Measurements from ENCODE around the gene HOXD1.

HOXD1 gene

DNA sequence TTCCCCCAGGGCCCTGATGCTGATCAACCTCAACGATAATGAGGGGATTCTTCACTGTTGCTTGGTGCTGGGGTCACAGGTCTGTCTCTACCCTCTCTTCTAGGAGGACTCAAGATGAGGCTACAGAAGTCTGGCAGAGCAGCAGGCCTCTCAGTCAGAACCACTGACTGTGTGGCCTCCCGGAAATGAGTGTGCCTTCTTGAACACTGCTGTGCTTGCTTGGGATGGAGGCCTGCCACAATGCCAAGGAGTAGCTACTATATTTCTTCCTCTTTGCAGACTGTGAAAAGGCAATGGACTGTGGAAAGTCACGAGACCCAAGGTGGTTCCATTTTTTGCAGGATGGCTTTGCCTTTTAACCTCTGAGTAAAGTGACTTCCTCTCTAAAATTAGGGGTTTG, 5.8 kb upstream of the HOXD1 start:
- no peak for DNase-seq (ENCODE audit: low spot score)

DNA sequence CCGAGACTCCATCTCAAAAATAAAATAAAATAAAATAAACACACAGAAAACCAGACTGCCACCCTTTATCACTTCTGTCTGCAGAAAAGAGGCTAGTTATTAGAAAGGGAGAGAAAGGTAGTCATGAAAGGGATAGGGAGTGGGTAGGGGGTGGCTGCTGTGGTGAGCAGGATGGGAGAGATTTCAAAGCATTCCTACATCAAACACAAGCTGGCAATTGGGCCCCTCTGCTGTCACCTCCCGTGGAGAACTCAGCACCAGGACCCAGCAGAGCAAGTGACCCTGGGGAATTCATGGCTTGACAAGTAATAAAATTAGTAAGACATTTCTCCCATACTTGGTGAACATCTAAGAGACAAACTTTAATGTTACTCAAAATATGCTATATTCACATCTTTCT, 3.7 kb upstream of the HOXD1 start:
- DNase-seq (ENCODE audit: low spot score) = no peak

DNA sequence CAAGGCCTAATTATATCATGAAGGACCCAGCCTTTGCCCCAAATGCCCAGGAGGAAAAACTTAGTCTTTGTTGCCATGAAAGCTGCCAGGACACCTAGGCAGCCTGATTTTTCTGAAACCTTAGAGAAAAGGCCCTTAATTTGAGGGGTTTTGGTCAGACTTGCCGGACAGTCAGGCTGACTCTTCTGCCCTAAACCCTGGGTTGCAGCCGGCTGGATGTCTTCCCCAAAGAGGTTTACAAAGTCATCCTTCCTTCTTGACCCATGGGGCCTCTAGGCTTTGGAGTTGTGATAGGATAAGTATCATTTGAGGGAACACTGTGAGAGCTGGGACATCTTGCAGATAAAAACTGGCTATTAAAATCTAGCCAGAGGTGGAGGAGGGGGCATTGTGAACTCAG, 2.4 kb upstream of the HOXD1 start:
- DNase-seq (ENCODE audit: low spot score) = no peak

DNA sequence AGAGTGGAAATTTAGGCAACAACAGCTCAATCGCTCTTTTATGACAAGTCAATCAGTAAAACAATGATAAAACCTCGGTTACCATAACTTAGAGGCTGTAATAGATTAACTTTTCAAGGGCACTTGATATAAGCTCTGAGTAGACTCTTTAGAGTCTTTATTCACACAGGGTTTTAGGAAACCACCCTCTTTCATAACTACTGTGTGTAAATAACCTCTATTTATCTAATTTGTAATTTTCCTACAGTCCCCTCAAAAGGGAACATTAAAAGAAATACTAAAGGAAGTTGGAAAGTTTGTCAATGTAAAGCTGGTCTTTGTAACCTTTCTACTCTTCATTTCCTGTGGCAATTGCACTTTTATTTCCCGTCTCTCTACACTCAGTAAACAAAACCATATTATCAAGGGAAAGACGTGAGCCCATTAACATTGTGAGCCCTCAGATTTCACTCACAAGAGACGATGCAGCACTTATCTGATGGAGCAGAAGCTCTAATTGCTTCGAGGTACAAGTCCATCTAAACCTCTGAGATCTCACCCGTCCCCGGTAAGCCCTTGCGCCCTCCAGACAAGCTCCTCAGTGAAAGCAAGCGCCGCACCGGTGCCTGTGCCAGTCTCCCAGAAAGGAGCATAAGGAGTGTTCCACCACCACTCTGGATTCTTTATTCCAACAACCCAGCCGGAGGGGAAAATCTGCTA, 1.1 kb upstream of the HOXD1 start:
- peak; percentile 48 for DNase-seq (ENCODE audit: low spot score)

DNA sequence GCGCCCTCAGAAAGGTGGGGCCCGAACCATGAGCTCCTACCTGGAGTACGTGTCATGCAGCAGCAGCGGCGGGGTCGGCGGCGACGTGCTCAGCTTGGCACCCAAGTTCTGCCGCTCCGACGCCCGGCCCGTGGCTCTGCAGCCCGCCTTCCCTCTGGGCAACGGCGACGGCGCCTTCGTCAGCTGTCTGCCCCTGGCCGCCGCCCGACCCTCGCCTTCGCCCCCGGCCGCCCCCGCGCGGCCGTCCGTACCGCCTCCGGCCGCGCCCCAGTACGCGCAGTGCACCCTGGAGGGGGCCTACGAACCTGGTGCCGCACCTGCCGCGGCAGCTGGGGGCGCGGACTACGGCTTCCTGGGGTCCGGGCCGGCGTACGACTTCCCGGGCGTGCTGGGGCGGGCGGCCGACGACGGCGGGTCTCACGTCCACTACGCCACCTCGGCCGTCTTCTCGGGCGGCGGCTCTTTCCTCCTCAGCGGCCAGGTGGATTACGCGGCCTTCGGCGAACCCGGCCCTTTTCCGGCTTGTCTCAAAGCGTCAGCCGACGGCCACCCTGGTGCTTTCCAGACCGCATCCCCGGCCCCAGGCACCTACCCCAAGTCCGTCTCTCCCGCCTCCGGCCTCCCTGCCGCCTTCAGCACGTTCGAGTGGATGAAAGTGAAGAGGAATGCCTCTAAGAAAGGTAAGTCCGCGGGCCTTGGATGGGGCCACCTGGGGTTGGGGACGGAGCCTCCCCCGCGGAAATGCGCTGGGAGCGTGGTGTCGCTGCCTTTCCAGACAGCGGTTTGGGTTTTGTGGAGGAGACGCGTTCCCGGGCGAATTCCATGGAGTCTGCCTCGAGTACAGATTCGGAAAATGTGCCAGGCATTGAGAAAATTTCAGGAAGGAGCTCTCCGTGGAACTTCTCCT, 559 bp downstream of the HOXD1 start:
- DNase-seq (ENCODE audit: low spot score) = peak; percentile 37

DNA sequence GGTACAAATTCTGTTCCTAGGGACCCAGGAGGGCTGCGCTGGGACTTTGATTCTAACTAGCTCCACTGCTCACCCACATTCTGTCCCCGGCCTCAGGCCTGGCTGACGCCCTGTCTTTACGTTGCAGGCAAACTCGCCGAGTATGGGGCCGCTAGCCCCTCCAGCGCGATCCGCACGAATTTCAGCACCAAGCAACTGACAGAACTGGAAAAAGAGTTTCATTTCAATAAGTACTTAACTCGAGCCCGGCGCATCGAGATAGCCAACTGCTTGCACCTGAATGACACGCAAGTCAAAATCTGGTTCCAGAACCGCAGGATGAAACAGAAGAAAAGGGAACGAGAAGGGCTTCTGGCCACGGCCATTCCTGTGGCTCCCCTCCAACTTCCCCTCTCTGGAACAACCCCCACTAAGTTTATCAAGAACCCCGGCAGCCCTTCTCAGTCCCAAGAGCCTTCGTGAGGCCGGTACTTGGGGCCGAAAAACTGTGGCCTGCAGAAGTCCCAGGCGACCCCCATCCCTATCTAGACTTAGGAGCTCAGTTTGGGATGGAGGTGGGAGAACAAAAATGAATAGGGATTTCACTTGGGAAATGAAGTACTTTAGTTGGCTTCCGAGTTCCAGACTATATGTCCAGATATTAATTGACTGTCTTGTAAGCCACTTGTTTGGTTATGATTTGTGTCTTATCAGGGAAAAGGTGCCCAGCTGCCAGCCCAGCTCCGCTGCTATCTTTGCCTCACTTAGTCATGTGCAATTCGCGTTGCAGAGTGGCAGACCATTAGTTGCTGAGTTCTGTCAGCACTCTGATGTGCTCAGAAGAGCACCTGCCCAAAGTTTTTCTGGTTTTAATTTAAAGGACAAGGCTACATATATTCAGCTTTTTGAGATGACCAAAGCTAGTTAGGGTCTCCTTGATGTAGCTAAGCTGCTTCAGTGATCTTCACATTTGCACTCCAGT, 1.5 kb downstream of the HOXD1 start:
- no peak for DNase-seq (ENCODE audit: low spot score)

DNA sequence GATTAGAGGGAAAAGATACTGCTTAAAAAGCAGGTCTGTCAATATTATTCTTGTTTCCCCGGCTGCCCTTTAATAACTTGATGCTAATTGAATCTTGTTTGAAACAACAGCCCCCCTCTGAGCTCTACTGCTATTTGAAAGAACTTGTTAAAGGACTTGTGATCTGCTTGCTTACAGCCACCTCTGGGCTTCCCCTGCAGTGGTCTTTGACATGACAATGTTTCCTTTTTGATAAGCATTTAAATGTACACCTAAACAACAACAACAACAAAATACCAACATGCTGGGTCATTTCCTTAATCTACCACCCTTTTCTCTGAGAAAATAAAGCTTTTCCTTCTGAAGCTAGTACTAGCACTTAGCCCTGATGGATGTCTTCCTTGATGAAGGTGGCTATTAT, 3.9 kb downstream of the HOXD1 start:
- DNase-seq (ENCODE audit: low spot score) = no peak

DNA sequence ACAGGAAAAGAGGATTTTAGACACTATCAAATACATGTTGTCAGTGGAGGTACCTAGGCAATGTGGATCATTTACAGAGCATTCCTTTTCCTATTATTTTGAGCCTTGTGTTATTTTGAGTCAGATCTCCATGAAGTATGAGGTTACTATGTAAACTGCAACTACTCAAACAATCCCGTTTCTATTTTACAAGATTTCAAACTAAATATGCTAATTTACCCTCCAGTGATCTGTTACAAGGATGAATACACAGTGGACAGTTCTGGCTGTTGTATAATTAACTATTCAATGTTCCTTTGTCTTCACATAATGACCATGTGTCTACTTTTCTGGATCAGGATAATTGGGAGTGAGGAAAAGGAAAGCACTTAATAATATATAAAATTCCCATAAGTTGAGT, 4.6 kb downstream of the HOXD1 start:
- no peak for DNase-seq (ENCODE audit: low spot score)

DNA sequence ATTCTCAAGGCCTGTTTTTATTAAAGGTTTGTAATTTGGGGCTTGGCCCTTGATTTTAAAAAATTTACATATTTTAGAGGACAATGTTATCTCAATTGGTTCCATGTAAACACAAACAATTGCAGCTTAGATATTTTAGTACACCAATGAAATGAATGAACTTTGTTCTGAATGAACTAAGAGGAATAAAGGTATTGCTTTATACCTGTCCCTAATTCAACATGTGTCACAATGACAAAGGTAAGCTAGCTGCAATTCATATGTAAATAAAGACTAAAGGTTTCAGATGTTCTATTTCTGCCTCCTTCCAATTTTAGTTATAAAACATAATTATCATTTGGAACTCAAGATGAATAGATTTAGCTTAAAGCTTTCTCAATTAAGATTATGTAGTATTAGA, 11.4 kb downstream of the HOXD1 start:
- no peak for DNase-seq (ENCODE audit: low spot score)

DNA sequence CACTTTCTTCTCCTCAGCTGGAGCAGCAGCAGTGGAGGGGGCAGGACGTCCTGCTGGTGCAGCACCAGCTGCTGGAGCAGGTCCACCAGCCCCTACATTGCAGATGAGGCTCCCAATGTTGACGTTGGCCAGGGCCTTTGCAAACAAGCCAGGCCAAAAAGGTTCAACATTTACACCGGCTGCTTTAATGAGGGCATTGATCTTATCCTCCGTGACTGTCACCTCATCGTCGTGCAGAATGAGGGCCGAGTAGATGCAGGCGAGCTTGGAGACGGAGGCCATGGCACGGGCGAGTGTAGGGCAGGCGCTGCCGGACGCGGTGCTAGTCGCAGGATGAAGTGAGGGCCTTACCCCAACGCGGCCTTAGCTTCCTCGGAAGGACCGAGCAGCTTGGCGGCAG, 12.5 kb downstream of the HOXD1 start:
- no peak for DNase-seq (ENCODE audit: low spot score)

DNA sequence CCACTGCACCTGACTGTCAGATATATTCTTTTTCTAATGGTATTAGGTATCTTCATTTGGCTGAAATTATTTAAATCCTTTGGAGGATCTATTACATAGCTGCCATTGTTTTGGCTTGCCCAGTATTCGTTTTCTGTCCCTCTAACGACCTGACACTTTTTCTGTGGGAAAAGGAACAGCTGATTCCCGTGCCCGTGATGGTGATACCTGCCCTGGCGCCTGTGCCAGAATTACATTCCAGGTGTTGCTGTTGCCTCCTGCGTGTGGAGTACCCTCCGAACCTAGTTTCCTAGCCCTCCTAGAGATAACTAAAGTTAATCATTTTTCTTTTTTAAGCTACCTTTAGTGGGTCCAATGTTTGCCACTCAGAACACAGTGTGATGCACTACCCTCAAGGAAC, 14.0 kb downstream of the HOXD1 start:
- no peak for DNase-seq (ENCODE audit: low spot score)

DNA sequence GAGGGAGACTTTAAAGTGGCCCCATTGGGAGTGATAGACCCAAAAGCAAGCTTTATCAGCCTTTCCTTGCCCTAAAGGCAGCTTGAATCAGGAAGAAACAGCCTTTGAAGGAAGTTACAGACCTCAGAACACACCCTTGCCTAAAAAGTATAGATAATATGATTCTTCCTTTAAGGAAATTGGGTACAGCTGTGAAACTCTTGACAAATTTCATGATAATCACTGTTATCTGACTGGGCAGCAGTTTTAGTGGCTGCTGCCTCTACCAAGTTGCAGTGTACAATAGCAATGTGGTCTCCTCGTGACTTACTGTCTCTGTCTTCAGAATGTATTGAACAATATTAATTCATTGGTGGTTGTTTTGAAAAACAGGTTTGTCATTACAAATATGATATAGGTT, 16.7 kb downstream of the HOXD1 start:
- no peak for DNase-seq (ENCODE audit: low spot score)

DNA sequence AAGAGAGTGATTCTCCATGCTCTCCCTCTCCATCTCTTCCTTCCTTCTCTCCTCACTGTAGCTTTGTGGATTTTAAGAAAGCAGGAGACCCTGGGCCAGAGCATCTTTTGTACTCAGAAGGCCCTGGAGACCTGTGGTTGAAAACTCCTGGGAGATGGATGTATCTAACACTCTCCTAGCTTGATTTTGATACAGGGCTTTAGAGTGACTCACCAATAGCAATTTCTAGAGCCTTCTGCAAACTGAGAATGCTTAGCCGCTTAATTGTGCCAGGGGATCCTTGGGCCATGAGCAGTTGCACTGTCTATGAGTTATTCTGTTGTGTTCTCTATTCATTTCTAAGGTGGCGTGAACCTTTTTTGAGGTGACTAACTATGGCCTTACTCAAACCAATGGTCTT, 17.7 kb downstream of the HOXD1 start:
- no peak for DNase-seq (ENCODE audit: low spot score)

DNA sequence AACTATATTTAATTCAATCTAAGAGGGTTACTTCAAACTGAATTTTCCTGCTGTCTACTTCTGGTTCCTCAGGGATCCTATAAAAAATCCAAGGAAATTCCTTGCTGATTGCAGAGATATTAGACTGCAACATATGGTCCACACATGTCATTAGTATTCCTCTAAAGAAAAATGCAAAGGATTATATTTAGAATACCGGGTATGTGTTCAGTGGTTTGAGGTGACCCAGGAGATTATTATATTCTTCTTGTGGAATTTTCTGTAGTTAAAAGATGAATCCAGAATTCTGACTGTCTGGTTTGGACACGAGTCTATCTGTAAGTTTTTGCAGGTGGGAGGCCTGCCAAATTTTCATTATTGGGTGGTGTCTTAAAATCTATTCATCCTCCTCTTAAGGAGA, 18.2 kb downstream of the HOXD1 start:
- DNase-seq (ENCODE audit: low spot score) = no peak

DNA sequence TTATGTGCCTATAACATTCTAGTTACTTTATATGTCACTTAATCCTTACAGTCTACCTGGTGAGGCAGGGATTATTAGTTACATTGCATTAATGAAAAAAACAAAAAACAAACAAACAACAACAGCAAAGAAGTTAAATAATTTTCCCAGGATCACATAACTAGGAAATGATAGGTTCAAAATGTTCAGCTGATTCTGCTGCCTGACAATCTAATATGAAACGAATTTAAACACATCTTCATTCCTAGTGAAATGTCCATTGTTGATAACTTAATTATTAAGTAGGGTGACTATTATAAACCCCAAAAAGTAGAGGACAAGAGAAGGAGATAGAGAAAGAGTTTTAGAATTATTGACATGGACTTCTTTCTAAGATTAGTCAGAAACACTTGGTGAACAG, 22.6 kb downstream of the HOXD1 start:
- DNase-seq (ENCODE audit: low spot score) = no peak

DNA sequence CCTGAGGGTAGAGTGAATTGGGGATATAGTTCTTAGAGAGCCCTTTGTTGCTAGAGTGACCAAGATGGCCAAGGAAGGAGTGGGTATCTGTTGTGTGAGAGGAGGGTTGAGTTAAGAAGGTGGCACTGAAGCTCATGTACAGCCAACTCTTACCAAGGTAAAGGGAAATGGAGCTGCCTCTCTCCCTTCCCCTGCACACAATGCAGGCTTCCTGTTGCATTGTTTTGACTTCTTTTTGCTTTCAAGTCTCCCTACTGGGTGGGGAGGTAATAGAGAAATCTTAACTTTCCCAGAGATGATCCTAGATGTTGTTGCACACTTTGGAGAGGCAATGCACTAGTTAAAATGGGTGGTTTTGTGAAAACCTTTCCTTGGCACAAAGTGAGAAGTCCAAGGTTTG, 23.8 kb downstream of the HOXD1 start:
- DNase-seq (ENCODE audit: low spot score) = no peak

DNA sequence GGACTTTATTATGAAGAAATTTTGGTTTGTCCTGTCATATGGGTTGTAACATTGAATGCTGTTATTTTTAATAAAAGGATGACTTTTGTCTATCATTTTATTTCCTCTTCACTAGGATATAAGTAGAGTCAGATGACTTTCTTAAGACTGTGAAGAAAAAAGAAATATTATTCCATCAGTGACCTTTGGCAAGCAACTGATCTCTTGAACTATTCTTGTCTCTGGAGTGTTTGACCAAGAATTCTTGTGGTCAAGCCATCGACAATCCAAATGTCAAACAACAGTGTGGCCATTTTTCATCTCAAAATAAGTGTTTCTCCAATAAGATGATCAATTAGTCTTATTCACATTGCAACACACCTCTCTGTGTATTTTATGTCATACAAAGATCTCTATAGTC, 24.9 kb downstream of the HOXD1 start:
- DNase-seq (ENCODE audit: low spot score) = no peak

DNA sequence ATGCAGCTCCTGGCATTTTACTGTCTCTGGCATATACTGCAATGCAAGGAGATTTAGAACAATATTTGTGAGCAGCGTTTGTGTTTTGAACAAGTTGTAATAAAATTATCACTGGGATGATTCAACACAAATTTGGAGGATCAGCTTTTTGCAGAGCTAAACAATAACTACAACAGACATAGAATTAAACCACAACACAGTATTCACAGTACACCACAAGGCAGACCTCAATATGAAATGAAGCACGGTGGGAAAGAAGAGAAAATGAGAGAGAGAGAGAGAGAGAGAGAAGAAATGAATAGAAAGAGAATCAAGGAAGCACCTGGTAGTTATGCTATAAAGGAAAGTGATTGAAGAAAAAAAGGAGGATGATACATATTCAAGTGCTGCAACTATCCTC, 39.4 kb downstream of the HOXD1 start:
- DNase-seq (ENCODE audit: low spot score) = no peak

DNA sequence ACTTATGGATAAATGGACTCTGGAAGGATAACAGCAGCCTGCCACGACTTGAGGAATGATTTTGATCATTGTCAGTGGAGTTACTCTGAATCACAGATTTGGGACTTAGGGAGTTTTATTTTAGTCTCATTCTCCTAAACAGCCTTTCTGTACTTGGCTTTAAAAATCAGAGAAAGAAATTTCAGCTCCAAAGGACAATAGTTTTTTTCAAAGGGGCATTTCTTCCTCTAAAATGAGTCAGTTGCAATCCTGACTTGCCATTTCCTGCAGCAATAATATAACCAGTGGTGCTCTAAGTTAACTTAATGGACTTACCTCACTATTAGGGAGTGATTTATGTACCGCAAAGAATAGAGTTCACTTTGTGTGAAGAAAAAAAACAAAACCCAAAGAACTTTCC, 45.7 kb downstream of the HOXD1 start:
- no peak for DNase-seq (ENCODE audit: low spot score)

DNA sequence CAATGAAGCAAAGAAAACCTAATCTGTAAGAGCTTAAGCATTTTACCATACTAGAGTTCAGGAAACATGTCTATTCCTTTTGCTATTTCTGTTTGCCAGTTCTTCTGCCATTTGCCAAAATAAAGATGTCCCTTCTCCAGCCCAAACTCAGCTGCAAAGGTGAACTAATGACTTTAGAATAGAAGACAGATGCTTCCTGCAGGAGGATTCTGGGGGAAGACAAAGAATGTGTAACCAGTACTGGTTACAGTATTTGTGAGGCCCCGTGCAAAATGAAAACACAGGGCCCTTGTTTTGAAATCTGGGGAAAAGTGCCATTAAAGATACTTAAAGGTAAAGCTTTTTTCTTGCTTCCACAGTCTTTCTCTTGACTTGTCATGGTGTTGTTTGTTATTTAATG, 46.5 kb downstream of the HOXD1 start:
- DNase-seq (ENCODE audit: low spot score) = no peak

DNA sequence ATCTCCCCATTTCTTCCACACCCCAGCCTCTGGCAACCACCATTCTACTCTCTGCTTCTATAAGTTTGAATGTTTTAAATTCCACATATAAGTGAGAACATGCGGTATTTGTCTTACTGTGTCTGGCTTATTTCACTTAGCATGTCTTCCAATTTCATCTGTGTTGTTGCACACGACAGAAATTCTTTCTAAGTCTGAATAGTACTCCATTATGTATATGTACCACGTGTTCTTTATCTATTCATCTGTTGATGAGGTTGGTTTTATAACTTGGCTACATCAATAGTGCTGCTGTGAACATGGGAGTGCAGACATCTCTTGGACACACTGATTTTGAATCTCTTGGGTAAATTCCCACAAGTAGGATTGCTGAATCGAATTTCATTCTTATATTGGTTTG, 49.0 kb downstream of the HOXD1 start:
- no peak for DNase-seq (ENCODE audit: low spot score)

DNA sequence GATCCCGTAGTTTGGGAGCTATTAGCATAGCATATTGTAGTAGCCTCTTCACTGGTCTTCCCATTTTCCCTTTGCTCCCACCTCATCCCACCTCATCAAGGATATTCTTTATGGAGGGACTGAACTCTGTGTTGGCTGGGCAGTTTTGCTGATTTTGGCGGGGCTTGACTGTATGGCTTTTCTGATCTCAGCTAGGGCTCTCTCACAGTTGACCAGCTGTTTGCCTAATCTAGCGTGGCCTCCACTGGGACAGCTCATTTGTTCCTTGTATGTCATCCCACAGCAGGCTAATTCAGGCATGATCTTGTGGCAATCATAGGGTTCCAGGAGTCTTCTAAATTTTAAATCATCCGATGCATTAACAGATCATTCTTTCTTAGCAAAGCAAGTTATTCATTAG, 50.6 kb downstream of the HOXD1 start:
- DNase-seq (ENCODE audit: low spot score) = no peak

DNA sequence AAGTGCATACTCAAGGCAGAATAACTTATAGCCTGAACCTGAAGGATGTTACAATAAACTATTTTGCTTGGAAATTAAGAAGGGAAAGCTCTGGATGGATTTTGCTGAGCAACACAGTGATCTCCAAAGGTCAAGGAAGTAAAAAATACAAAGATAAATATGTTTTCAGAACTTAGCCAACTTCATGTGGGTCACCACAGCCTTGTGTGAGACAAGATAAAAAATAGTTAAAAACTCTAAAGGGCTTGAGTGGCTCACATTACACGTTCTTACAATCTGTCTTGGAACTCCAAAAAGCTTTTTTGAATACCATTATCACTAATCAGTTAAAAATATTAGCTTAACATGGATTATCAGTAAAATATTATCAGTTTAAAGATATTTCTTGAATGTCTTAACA, 51.8 kb downstream of the HOXD1 start:
- DNase-seq (ENCODE audit: low spot score) = no peak
